Measurements from ENCODE around the gene DSCAM.

The DSCAM gene

DNA sequence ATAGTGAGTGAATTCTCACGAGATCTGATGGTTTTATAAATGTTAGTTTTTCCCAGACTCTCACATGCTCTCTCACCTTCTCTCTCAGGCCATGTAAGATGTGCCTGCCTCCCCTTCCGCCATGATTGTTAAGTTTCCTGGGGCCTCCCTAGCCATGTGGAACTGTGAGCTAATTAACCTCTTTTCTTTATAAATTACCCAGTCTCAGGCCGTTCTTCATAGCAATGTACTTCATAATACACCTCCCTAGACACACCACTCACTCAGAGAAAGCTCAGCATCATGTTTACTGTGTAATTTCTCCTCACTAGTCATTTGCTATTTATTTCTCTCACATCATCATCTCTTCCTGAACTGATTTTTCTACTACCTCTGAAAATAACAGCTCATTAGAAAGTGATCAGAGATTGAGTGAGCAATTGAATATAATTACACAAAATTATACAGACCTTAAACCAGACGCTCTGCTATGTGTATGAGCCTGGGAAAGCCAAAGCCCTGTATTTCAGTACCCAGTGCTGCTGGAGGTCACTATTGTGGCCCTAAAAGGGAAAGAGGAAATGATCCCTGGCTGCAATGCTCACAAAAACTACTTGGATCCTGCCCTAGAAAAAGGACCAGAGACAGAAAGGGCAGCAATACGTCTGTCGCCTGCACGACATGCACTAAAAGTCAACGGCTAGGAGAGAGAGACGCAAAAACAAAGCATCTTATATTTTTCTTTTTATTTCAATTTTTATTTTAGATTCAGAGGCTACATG, 284.5 kb downstream of the DSCAM start:
- DNase-seq (ENCODE audit: low read depth): no peak

DNA sequence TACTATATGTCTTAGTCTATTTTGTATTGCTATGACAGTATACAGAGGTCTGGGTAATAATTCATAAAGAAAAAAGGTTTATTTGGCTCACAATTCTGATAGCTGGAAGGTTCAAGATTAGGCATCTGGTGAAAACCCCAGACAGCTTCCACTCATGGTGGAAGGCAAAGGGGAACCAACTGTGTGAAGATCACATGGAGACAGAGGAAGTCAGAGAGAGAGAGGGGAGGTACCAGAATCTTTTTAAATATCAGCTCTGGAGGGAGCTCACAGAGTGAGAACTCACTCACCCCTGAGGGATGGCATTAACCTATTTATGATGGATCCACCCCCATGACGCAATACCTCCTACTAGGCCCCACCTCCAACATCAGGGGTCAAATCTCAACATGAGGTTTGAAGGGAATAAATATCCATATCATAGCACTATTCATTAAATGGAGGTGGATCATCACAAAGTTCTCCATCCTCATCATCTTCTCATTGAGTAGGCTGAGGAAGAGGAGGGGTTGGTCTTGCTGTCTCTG, 290.5 kb downstream of the DSCAM start:
- no peak overlapping the region for H3K4me3 ChIP-seq (ENCODE audit: low read length)
- no peak for DNase-seq (ENCODE audit: low read depth)
- TF ChIP-seq, protein P1, sequence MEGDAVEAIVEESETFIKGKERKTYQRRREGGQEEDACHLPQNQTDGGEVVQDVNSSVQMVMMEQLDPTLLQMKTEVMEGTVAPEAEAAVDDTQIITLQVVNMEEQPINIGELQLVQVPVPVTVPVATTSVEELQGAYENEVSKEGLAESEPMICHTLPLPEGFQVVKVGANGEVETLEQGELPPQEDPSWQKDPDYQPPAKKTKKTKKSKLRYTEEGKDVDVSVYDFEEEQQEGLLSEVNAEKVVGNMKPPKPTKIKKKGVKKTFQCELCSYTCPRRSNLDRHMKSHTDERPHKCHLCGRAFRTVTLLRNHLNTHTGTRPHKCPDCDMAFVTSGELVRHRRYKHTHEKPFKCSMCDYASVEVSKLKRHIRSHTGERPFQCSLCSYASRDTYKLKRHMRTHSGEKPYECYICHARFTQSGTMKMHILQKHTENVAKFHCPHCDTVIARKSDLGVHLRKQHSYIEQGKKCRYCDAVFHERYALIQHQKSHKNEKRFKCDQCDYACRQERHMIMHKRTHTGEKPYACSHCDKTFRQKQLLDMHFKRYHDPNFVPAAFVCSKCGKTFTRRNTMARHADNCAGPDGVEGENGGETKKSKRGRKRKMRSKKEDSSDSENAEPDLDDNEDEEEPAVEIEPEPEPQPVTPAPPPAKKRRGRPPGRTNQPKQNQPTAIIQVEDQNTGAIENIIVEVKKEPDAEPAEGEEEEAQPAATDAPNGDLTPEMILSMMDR (conservative IDR thresholded peaks at IDR 0.05; ENCODE audit: low read length): no peak

More for the DNA sequence above, 284.5 kb downstream of the DSCAM start:
- H3K4me3 ChIP-seq (ENCODE audit: low read length): no peak overlapping the region
- TF ChIP-seq, protein P1 (conservative IDR thresholded peaks at IDR 0.05; ENCODE audit: low read length): no peak

DNA sequence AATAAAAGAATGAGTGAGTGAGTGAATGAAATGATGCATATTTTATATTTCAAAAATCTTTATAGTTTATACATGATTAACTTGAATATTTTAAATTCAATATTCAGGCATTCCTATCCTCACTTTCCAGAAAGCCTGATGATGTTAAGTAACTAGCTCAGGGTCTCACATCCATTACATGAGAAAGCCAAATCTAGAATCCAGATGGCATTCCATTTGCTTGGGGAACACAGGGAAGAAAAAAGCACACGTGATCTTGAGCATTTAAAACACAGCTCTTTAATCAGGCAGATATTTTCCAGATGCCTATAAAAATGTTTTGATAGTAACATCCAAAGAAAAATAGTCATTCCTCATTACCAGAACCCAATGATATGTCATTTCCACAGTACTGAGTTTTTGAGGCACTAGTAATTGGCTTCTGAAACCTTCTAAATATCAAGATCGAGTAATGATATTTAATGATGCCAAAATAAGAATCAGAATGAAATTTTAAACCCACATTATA, 291.9 kb downstream of the DSCAM start:
- no peak for DNase-seq (ENCODE audit: low read depth)
- no peak overlapping the region for H3K4me3 ChIP-seq (ENCODE audit: low read length)
- TF ChIP-seq, protein P1 (conservative IDR thresholded peaks at IDR 0.05; ENCODE audit: low read length): no peak

DNA sequence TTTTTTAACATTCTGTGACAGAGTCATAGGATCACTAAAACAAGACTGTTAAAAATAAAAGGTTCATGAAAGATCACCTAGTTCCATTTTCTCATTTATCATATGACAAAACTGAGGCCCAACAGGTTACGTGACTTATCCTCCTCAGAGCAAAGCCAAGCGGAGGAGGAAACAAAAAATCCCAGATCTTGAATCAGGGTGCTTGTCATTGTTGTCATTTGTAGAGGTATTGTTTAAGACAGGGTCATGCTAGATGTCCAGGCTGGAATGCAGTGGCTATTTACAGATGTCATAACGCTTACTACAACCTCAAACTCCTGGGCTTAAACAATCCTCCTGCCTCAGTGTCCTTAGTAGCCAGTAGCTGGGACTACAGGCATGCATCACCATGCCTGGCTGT, 293.2 kb downstream of the DSCAM start:
- TF ChIP-seq, protein P1 (conservative IDR thresholded peaks at IDR 0.05; ENCODE audit: low read length): no peak
- DNase-seq (ENCODE audit: low read depth): no peak
- H3K4me3 ChIP-seq (ENCODE audit: low read length): no peak overlapping the region

DNA sequence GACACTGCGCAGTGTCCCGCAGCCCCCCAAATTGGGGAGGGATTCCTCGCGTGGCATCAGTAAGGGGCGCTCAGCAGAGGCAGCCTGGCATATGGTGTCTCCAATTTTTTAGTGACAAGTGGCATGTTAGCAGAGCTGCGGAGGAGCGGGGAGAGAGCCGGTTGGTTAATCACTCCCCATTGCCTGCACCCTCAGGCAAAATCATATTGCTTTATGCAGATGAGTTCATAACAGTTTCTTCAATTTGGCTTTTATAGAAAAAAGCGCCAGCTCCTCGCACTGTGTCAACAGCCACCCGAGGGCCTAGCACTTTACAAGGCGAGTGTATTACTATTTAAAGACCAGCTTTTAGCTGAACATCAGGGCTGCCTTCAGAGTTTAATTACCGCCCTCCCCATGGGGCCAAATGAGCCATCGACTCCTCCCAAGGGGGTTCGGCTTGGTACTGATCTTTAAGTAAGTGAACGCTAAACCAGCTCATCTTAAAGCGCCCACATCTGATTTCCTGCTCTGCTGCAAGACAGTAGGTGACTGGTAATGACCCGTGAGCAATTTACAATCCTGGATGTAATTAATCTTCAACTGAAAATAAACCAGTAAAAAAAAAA, 298.9 kb downstream of the DSCAM start:
- TF ChIP-seq, protein P1 (conservative IDR thresholded peaks at IDR 0.05; ENCODE audit: low read length): no peak
- no peak overlapping the region for H3K4me3 ChIP-seq (ENCODE audit: low read length)
- no peak for DNase-seq (ENCODE audit: low read depth)

DNA sequence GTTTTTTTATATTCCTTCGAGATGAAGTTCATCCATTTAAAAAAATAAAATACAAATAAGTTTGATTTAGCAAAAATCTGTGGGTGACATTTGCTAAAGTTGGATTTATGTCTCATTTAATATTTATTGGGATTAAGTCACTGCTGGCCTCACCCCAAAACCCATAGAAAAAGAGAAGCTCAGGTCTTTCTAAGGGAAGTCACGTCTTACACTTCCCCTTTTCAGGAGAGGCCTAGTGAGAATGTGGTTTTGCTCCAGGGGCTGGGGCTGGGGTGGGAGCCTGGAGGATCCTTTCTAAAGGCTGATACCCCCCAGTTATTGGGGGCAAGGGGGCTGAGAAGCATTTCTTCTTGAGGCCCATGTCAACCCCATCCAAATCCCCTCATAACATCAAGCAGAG, 300.3 kb downstream of the DSCAM start:
- DNase-seq (ENCODE audit: low read depth): no peak

More for the DNA sequence above, 300.3 kb downstream of the DSCAM start:
- H3K4me3 ChIP-seq (ENCODE audit: low read length): no peak overlapping the region
- TF ChIP-seq, protein P1 (conservative IDR thresholded peaks at IDR 0.05; ENCODE audit: low read length): no peak

Data from AG10803 (cell line).